Transverse colon (tissue), 4 donors: ENCODE data around the gene LEPROT.

Source experiments
- CTCF ChIP-seq, 5 experiments: fragments of 200-600 bp in 3 of 5; fragments of 450-650 bp in 2 of 5; sonication (generic) in 3 of 5; IDR thresholded peaks; 1 replicate in 2 of 5; 2 replicates in 3 of 5; pipeline ENCODE4 v1.5.1; 2016 to 2017; ENCODE audit warnings: antibody characterized with exemption in 5 of 5, inconsistent platforms in 3 of 5, mild to moderate bottlenecking in 2 of 5, moderate library complexity in 1 of 5
- POLR2A ChIP-seq: fragments of 450-650 bp; IDR thresholded peaks from one replicate; pipeline ENCODE4 v1.6.1; 2016; ENCODE audit warnings: antibody characterized with exemption, mild to moderate bottlenecking, moderate library complexity
- POLR2AphosphoS5 ChIP-seq, 3 donors: sonication (generic); formaldehyde crosslinking; IDR thresholded peaks; one replicate each; pipeline ENCODE4 v1.6.1; 2016; ENCODE audit warnings: antibody characterized with exemption in 3 of 3

DNA sequence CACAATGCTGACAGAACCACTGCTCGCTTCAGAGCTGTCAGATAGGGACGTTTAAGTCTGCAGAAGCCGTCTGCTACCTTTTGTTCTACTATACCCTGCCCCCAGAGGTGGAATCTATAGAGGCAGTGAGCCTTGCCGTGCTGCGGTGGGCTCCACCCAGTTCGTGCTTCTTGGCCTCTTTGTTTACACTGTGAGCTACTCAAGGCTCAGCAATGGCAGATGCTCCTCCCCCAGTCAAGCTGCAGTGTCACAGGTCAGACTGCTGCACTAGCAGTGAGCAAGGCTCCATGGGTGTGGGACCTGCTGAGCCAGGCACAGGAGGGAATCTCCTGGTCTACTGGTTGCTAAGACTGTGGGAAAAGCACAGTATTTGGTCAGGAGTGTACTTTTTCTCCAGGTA lies 47.1 kb downstream of the LEPROT start:
- TF ChIP-seq POLR2A, result no peak
- TF ChIP-seq CTCF (IDR thresholded peaks at IDR 0.05), result no peak
- no peak for TF ChIP-seq POLR2AphosphoS5 (IDR thresholded peaks at IDR 0.05)
